T-cell (primary cell): ENCODE data around the gene DCLK2. TPM values are rescaled to one million over a fixed set of nuclear protein-coding genes. Genes with fewer than 3 reads are reported as not detected.

ENCODE experiments used
- ATAC-seq, 4 experiments: fragments of 200-7000 bp in 3 of 4; fragments of 150-1000 bp in 1 of 4; cut with Tn5 transposase; replicated peaks in 1 of 4; 1 replicate in 3 of 4; 2 replicates in 1 of 4; pipeline ENCODE4 v1.10.0; 2021; ENCODE audit warnings: moderate library complexity in 3 of 4, mild to moderate bottlenecking in 2 of 4, moderate number of reproducible peaks in 1 of 4
- CTCF ChIA-PET, 2 donors: fragments of 300-600 bp; sonication (Branson Sonifier 250); formaldehyde crosslinking; loops; one replicate each; lab custom pipeline; 2022; ENCODE audit warnings: antibody characterized with exemption in 2 of 2; lab: Charles Lee
- POLR2A ChIA-PET, 2 donors: fragments of 300-600 bp; sonication (Branson Sonifier 250); formaldehyde crosslinking; loops; one replicate each; lab custom pipeline; 2022; ENCODE audit warnings: antibody characterized with exemption in 2 of 2; lab: Charles Lee
- DNase-seq, 35 experiments: peaks; one replicate each; pipeline versions ENCODE4 v3.0.0 to v3.0.0-alpha.2; 2013 to 2023
- H3K27ac ChIP-seq: one replicate; pipeline ENCODE4 v1.5.1; 2013; ENCODE audit warnings: low read length
- H3K27me3 ChIP-seq, 2 experiments: replicated peaks in 1 of 2; 1 replicate in 1 of 2; 2 replicates in 1 of 2; pipeline versions ENCODE4 v1.6.1 to v1.7.0; 2013; ENCODE audit warnings: low read length in 1 of 2, mixed read lengths in 1 of 2; ENCODE audit not compliant: control insufficient read depth in 2 of 2, insufficient read depth in 2 of 2; ENCODE audit errors: extremely low read depth in 1 of 2
- H3K36me3 ChIP-seq, 2 donors: 1 replicate in 1 of 2; 2 replicates in 1 of 2; pipeline versions ENCODE4 v1.6.1 to v1.7.0; 2013; ENCODE audit warnings: low read length in 1 of 2; ENCODE audit not compliant: control insufficient read depth in 2 of 2, insufficient read depth in 1 of 2; ENCODE audit errors: extremely low read depth in 1 of 2
- H3K4me1 ChIP-seq, 2 experiments: 1 replicate in 1 of 2; 2 replicates in 1 of 2; pipeline versions ENCODE4 v1.6.1 to v1.7.0; 2013; ENCODE audit warnings: low read length in 2 of 2, mixed read lengths in 1 of 2; ENCODE audit not compliant: insufficient read depth in 2 of 2, control insufficient read depth in 1 of 2; ENCODE audit errors: extremely low read depth in 1 of 2
- H3K4me3 ChIP-seq, 2 donors: 1 replicate in 1 of 2; 2 replicates in 1 of 2; pipeline versions ENCODE4 v1.5.1 to v1.7.0; 2013; ENCODE audit warnings: mild to moderate bottlenecking in 2 of 2, low read length in 1 of 2, moderate library complexity in 1 of 2; ENCODE audit not compliant: control insufficient read depth in 1 of 2; ENCODE audit errors: extremely low read depth in 1 of 2
- H3K9me3 ChIP-seq: 2 replicates; pipeline ENCODE4 v1.7.0; 2013
- H3K27ac Mint-ChIP-seq, 2 donors: one replicate each; pipeline ENCODE4 v1.8.0; 2020 to 2021; ENCODE audit warnings: mild to moderate bottlenecking in 2 of 2, mixed read lengths in 2 of 2
- H3K27me3 Mint-ChIP-seq, 2 donors: one replicate each; pipeline ENCODE4 v1.8.0; 2021 to 2022; ENCODE audit warnings: mixed read lengths in 2 of 2
- H3K36me3 Mint-ChIP-seq: one replicate; pipeline ENCODE4 v1.8.0; 2021; ENCODE audit warnings: mixed read lengths
- H3K4me1 Mint-ChIP-seq, 3 donors: one replicate each; pipeline ENCODE4 v1.8.0; 2020 to 2022; ENCODE audit warnings: mixed read lengths in 3 of 3, mild to moderate bottlenecking in 1 of 3
- H3K4me3 Mint-ChIP-seq, 3 donors: one replicate each; pipeline ENCODE4 v1.8.0; 2020 to 2022; ENCODE audit warnings: mild to moderate bottlenecking in 3 of 3, mixed read lengths in 3 of 3, moderate library complexity in 3 of 3
- H3K9me3 Mint-ChIP-seq, 3 donors: one replicate each; pipeline ENCODE4 v1.8.0; 2020 to 2022; ENCODE audit warnings: mixed read lengths in 3 of 3
- WGBS: methylation state at CpG from one replicate; pipeline ENCODE4 v1.1.5; 2013; ENCODE audit warnings: missing lambda C conversion rate; ENCODE audit not compliant: insufficient coverage; 5-methylcytosine and 5-hydroxymethylcytosine counted together
- total RNA-seq, 35 experiments: library from RNA in 6 of 35; stranded (reverse) in 6 of 35; fragments of 120-200 nt in 1 of 35; gene quantifications; one replicate each; pipeline versions ENCODE4 v1.2.1 to v1.2.4 and lab custom pipeline; 2013 to 2026

DCLK2 gene
- total RNA-seq, 5 donors from 2014 or later (not counting 1 experiment from before 2014, with no cell fraction given): 0.10 to 0.35 (median 0.15) TPM; not detected in 2

DNA sequence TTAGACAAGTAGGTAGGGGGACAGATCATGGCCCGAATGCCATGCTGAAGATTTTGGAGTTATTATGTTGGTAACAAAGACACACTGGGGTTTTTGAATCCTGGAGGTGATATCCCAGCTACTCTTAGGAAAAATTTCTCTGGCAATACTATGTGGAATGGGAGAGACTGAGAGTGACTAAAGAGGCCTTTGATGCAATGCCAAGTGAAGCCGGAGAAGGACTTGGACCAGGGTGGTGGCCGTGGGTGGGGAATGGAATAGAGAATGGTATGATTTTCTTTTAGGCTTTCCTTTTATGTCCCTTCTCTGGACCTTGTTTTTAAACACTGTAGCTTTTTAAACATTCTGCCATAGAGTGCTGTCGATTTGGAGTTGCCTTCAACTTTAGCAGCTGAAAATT is 141.6 kb downstream of the DCLK2 start:
- WGBS: 84% methylated on average over 3 of the region's 4 CpGs
- H3K27ac ChIP-seq: no peak overlapping the region
- ChIA-PET POLR2A (no interaction called here), CTCF (no interaction called here)
- no peaks in the 10 kb centered on the region for H3K27me3 ChIP-seq
- Mint-ChIP-seq H3K4me1 (no peaks in the 10 kb centered on the region), H3K36me3 (no peaks in the 10 kb centered on the region), H3K27ac (no peak overlapping the region), H3K27me3 (peaks cover 0 to 4% of the 10 kb centered on the region in 2 donors), H3K4me3 (no peak overlapping the region), H3K9me3 (no peaks in the 10 kb centered on the region)
- ATAC-seq (no peak), DNase-seq (no peak)
- H3K4me1 ChIP-seq: no peaks in the 10 kb centered on the region
- H3K4me3 ChIP-seq: no peak overlapping the region
- H3K9me3 ChIP-seq: no peaks in the 10 kb centered on the region
- no peaks in the 10 kb centered on the region for H3K36me3 ChIP-seq

DNA sequence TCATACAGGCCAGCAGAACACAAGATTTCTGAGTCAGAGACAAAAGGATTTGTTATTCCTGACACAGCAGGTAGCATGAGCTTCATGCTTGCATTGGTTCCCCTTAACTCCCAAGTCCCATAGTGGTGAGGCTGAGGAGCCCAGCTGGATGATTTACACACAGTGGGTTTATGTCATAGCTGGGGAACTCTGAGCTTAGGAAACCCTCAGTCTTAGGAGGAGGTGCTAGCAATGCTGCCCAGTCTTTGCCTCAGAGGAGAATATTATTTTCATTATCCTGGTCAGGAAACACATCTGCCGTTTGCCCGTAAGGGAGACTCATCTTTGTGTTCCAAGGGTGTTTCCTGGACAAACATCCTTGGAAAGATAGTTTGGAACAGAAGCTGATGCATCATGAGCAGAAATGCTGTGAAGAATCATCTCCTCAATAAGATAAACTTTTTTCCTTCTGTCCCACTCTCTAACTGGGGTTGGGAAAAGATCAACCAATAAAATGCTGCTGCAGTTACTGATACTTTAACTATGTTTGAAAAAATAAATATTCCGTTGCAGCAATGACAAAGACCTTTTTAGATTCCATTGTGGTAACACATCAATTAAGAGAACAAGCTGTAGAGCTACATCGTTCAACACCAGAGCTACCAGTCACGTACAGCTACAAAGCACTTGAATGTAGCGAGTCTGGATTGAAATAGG is 146.8 kb downstream of the DCLK2 start:
- ATAC-seq (no peak), DNase-seq (no peak)
- peaks cover 1 to 21% of the 10 kb centered on the region in 2 donors for H3K27me3 Mint-ChIP-seq
- no CpG with 5 or more reads among the region's 6 CpGs for WGBS
- H3K4me1 Mint-ChIP-seq: no peaks in the 10 kb centered on the region
- H3K9me3 Mint-ChIP-seq: no peaks in the 10 kb centered on the region
- Histone ChIP-seq H3K27me3 (no peaks in the 10 kb centered on the region), H3K9me3 (no peaks in the 10 kb centered on the region), H3K36me3 (no peaks in the 10 kb centered on the region), H3K4me1 (no peaks in the 10 kb centered on the region), H3K4me3 (no peak overlapping the region), H3K27ac (no peak overlapping the region)
- no peaks in the 10 kb centered on the region for H3K36me3 Mint-ChIP-seq
- CTCF ChIA-PET: interaction anchor here in 1 of 2 donors (0.7 kb wide), 1 partner anchor 152 kb away, joined by 3 read pairs; no protein-coding TSS in a partner anchor
- H3K4me3 Mint-ChIP-seq: no peak overlapping the region
- H3K27ac Mint-ChIP-seq: no peak overlapping the region
- POLR2A ChIA-PET: no interaction called here

DNA sequence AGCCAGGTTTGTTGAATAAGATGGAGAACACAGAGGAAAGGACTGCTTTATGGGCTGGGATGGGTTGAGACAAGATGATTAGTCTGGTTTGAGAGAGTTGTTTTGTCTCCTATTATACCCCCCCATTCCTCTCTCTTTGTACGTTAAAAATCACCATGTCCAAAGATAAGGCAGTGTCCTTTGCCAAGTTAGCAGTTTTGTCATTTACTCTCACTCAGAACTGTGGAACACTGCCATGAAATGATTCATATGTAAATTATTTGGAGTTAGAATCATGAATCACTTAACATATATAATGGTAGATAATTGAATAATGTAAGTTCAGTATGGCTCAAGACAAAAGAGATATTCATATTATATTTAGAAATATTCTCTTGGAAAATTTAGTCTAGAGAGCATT is 151.3 kb downstream of the DCLK2 start:
- Mint-ChIP-seq H3K36me3 (no peaks in the 10 kb centered on the region), H3K4me3 (no peak overlapping the region), H3K27ac (no peak overlapping the region), H3K27me3 (peaks cover 3 to 32% of the 10 kb centered on the region in 2 donors), H3K4me1 (no peaks in the 10 kb centered on the region), H3K9me3 (no peaks in the 10 kb centered on the region)
- H3K27me3 ChIP-seq: no peaks in the 10 kb centered on the region
- POLR2A ChIA-PET: no interaction called here
- WGBS: no CpG with 5 or more reads among the region's 1 CpG
- H3K4me3 ChIP-seq: no peak overlapping the region
- no peaks in the 10 kb centered on the region for H3K4me1 ChIP-seq
- no peaks in the 10 kb centered on the region for H3K36me3 ChIP-seq
- H3K27ac ChIP-seq: no peak overlapping the region
- CTCF ChIA-PET: no interaction called here
- no peaks in the 10 kb centered on the region for H3K9me3 ChIP-seq
- DNase-seq (no peak), ATAC-seq (no peak)

DNA sequence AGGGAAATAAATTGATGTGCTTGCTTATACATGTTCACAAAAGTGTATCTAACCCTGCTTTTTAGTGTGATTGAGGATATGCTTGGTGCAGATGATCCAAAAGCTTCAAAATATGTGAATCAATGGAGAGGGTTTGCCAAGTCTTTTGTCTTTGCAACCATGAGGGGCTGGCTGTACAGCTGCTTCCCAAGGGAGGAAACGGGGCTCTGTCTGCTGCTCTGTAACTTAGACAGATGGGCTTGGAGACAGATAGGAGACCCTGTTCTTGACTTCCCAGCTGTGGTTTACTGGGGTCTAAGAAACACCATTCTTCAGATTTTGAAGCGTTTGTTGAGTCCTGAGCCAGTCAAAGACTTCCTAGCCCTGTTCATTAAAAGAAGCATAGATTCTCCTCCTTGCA is 152.3 kb downstream of the DCLK2 start:
- Histone ChIP-seq H3K4me3 (no peak overlapping the region), H3K27me3 (peaks cover 0 to 4% of the 10 kb centered on the region in 2 experiments), H3K4me1 (no peaks in the 10 kb centered on the region), H3K9me3 (no peaks in the 10 kb centered on the region), H3K36me3 (no peaks in the 10 kb centered on the region), H3K27ac (no peak overlapping the region)
- no peaks in the 10 kb centered on the region for H3K4me1 Mint-ChIP-seq
- no peaks in the 10 kb centered on the region for H3K9me3 Mint-ChIP-seq
- no peaks in the 10 kb centered on the region for H3K36me3 Mint-ChIP-seq
- 75% methylated on average over 2 of the region's 2 CpGs for WGBS
- no peak for ATAC-seq
- ChIA-PET CTCF (interaction anchor here in 1 of 2 donors (0.6 kb wide), 1 partner anchor 13 kb away, joined by 6 read pairs; no protein-coding TSS in a partner anchor), POLR2A (no interaction called here)
- peaks cover 11 to 38% of the 10 kb centered on the region in 2 donors for H3K27me3 Mint-ChIP-seq
- H3K27ac Mint-ChIP-seq: no peak overlapping the region
- H3K4me3 Mint-ChIP-seq: no peak overlapping the region
- no peak for DNase-seq

DNA sequence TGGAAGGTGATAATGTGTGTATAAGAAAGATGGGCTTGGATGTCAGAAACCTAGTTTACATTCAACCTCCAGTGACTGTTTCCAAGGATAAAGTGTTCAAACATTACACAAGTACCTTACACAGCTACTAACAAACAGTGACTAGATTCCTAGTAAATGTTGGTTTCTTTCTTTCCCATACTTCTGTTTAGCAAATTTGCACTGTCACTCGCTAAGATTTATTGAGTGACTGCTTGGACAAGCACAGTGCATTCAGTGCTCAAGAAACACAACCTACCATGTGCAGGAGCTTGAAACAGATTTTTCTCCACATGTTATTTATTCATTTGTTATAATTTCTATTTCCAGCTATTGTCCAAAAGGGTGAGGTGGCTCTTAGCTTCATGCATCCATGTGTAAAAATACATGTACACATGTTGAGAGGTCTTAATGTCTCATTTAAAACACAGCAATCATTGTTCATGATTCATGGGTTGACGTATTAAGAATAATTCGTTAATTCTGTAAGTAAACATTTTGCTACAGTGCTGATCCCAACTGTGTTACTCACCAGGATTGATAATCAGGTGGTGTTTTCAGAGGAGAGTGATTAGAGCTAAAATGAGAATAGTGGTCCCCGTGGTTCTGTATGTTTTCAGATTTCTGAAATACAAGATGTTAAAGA is 153.0 kb downstream of the DCLK2 start:
- no peaks in the 10 kb centered on the region for H3K9me3 Mint-ChIP-seq
- Histone ChIP-seq H3K36me3 (no peaks in the 10 kb centered on the region), H3K4me3 (no peak overlapping the region), H3K27me3 (peaks cover 0 to 4% of the 10 kb centered on the region in 2 experiments), H3K9me3 (no peaks in the 10 kb centered on the region), H3K27ac (no peak overlapping the region), H3K4me1 (no peaks in the 10 kb centered on the region)
- DNase-seq (no peak), ATAC-seq (no peak)
- no peaks in the 10 kb centered on the region for H3K4me1 Mint-ChIP-seq
- H3K4me3 Mint-ChIP-seq: no peak overlapping the region
- POLR2A ChIA-PET: no interaction called here
- CTCF ChIA-PET: interaction anchor here in 1 of 2 donors (0.6 kb wide), 1 partner anchor 12 kb away, joined by 6 read pairs; no protein-coding TSS in a partner anchor
- WGBS: no CpG with 5 or more reads among the region's 4 CpGs
- H3K27ac Mint-ChIP-seq: no peak overlapping the region
- H3K27me3 Mint-ChIP-seq: peaks cover 13 to 41% of the 10 kb centered on the region in 2 donors
- H3K36me3 Mint-ChIP-seq: no peaks in the 10 kb centered on the region

DNA sequence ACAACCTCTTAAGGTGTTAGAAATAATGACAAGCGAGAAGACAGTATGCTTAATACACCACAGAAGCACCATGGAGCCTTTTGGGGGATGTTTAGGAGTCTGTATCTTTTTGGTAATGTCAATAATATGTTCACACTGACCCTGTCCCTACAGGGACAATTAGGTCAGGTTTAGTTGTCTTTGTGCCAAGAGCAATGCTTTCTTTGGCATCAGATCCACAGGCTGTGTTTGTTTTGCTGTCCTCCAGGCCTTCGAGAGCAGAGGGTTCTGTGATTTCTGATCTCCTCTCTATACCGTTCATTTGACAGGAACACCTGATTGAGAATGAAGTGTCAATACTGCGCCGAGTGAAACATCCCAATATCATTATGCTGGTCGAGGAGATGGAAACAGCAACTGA is 153.8 kb downstream of the DCLK2 start:
- no peak overlapping the region for H3K4me3 Mint-ChIP-seq
- H3K9me3 ChIP-seq: no peaks in the 10 kb centered on the region
- H3K27me3 Mint-ChIP-seq: peaks cover 13 to 40% of the 10 kb centered on the region in 2 donors
- H3K9me3 Mint-ChIP-seq: no peaks in the 10 kb centered on the region
- POLR2A ChIA-PET: no interaction called here
- H3K36me3 Mint-ChIP-seq: no peaks in the 10 kb centered on the region
- CTCF ChIA-PET: interaction anchor here in 1 of 2 donors (0.5 kb wide), 1 partner anchor 197 kb away, joined by 3 read pairs; no protein-coding TSS in a partner anchor
- no peak overlapping the region for H3K4me3 ChIP-seq
- no peaks in the 10 kb centered on the region for H3K4me1 Mint-ChIP-seq
- H3K27me3 ChIP-seq: peaks cover 0 to 4% of the 10 kb centered on the region in 2 experiments
- H3K4me1 ChIP-seq: no peaks in the 10 kb centered on the region
- whole genome bisulfite sequencing: no CpG with 5 or more reads among the region's 6 CpGs
- H3K27ac Mint-ChIP-seq: no peak overlapping the region
- H3K36me3 ChIP-seq: no peaks in the 10 kb centered on the region
- H3K27ac ChIP-seq: no peak overlapping the region
- DNase-seq (no peak), ATAC-seq (no peak)
